Mesendoderm (in vitro differentiated cells): Measurements from ENCODE around the gene ARL4D.
"Not testable (repeated sequence)": the region's sequence is repeated elsewhere in the genome, so short reads cannot be mapped to it uniquely, and the experiment has no call there.

Source experiments
- DNase-seq: peaks from one replicate; pipeline ENCODE4 v3.0.0; 2013
- H2AK5ac ChIP-seq: 2 replicates; pipeline ENCODE4 v1.6.1; 2013; ENCODE audit warnings: low read length, inconsistent platforms
- H2BK120ac ChIP-seq: 2 replicates; pipeline ENCODE4 v1.6.1; 2013; ENCODE audit warnings: low read depth, mild to moderate bottlenecking, low read length, moderate library complexity, mixed read lengths
- H2BK15ac ChIP-seq: replicated peaks from 2 replicates; pipeline ENCODE4 v1.6.1; 2013; ENCODE audit warnings: low read depth, mild to moderate bottlenecking, moderate library complexity
- H2BK5ac ChIP-seq: 2 replicates; pipeline ENCODE4 v1.6.1; 2013; ENCODE audit warnings: low read length, inconsistent platforms
- H3K18ac ChIP-seq: 2 replicates; pipeline ENCODE4 v1.6.1; 2013; ENCODE audit warnings: mild to moderate bottlenecking, low read length, mixed read lengths
- H3K23ac ChIP-seq: one replicate; pipeline ENCODE4 v1.6.1; 2013; ENCODE audit warnings: low read length
- H3K27ac ChIP-seq: 2 replicates; pipeline ENCODE4 v1.5.1; 2013; ENCODE audit warnings: low read depth, mild to moderate bottlenecking, inconsistent platforms, low read length, moderate library complexity
- H3K27me3 ChIP-seq: 2 replicates; pipeline ENCODE4 v1.6.1; 2013; ENCODE audit warnings: low read length, control low read depth, mild to moderate bottlenecking, inconsistent platforms; ENCODE audit not compliant: insufficient read depth, poor library complexity
- H3K36me3 ChIP-seq: 2 replicates; pipeline ENCODE4 v1.6.1; 2013; ENCODE audit warnings: low read length, inconsistent platforms; ENCODE audit not compliant: control insufficient read depth, insufficient read depth
- H3K4ac ChIP-seq: one replicate; pipeline ENCODE4 v1.6.1; 2013; ENCODE audit warnings: low read depth, mild to moderate bottlenecking, low read length, moderate library complexity
- H3K4me1 ChIP-seq: 2 replicates; pipeline ENCODE4 v1.6.1; 2013; ENCODE audit warnings: low read depth, low read length, inconsistent platforms; ENCODE audit not compliant: control insufficient read depth
- H3K4me2 ChIP-seq: 2 replicates; pipeline ENCODE4 v1.6.1; 2013; ENCODE audit warnings: low read length
- H3K4me3 ChIP-seq: 2 replicates; pipeline ENCODE4 v1.5.1; 2013; ENCODE audit warnings: mild to moderate bottlenecking, low read length
- H3K56ac ChIP-seq: one replicate; pipeline ENCODE4 v1.6.1; 2013; ENCODE audit warnings: low read length
- H3K79me1 ChIP-seq: 2 replicates; pipeline ENCODE4 v1.6.1; 2013; ENCODE audit warnings: low read length, inconsistent platforms
- H3K79me2 ChIP-seq: 2 replicates; pipeline ENCODE4 v1.6.1; 2013; ENCODE audit warnings: mild to moderate bottlenecking, low read length; ENCODE audit not compliant: control insufficient read depth, insufficient read depth
- H3K9ac ChIP-seq: 2 replicates; pipeline ENCODE4 v1.6.1; 2013; ENCODE audit warnings: low read length, inconsistent platforms
- H4K5ac ChIP-seq: one replicate; pipeline ENCODE4 v1.6.1; 2013; ENCODE audit warnings: low read length
- H4K8ac ChIP-seq: one replicate; pipeline ENCODE4 v1.6.1; 2013; ENCODE audit warnings: low read depth, mild to moderate bottlenecking, control low read depth, low read length, moderate library complexity
- WGBS: extraction: QIAGEN DNeasy Blood & Tissue Kit; methylation state at CpG from one replicate; pipeline ENCODE4 v1.1.7; 2013; ENCODE audit warnings: low lambda C conversion rate, missing lambda C conversion rate; ENCODE audit not compliant: insufficient coverage; ENCODE audit errors: extremely low coverage; 5-methylcytosine and 5-hydroxymethylcytosine counted together

The ARL4D gene

DNA sequence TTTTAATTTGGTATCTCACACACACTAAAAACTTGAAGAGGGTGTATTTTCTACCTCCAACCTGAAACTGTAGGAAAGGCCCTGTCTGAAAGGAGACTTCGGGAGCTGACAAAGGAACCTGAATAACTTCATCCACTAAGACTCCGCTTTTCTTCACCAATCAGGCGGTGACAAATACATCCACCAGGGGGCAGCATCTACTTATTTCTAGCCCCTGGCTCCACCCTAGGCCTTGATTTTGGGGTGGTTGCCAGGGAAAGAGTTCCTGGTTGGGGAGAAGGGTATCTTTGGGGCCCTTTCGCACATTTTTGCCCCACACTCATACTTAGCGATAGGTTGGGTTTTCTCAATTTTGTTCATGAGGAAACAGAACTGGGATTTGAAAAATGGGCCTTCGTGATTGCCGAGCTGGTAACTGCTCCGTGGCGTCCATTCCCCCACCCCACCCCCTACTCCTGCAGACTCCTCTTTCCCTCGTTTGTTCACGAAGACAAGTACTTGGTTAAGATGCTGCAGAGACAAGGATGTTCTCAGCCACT lies 4.8 kb upstream of the ARL4D start:
- no peak overlapping the region for H2AK5ac ChIP-seq
- no peak overlapping the region for H3K27ac ChIP-seq
- DNase-seq: peak; percentile 89
- no peak overlapping the region for H4K5ac ChIP-seq
- no peak overlapping the region for H4K8ac ChIP-seq
- H3K9ac ChIP-seq: peak overlapping the region; percentile 55
- H3K4me3 ChIP-seq: no peak overlapping the region
- H3K79me2 ChIP-seq: no peaks in the 10 kb centered on the region
- H3K4me1 ChIP-seq: peaks cover 6% of the 10 kb centered on the region
- H2BK120ac ChIP-seq: peak overlapping the region; percentile 16
- no peaks in the 10 kb centered on the region for H3K36me3 ChIP-seq
- H2BK15ac ChIP-seq: peak overlapping the region; percentile 9
- no peak overlapping the region for H3K18ac ChIP-seq
- no CpG with 5 or more reads among the region's 11 CpGs for WGBS
- H3K23ac ChIP-seq: no peak overlapping the region
- peak overlapping the region; percentile 86 for H2BK5ac ChIP-seq
- H3K4me2 ChIP-seq: no peak overlapping the region
- peak overlapping the region; percentile 77 for H3K56ac ChIP-seq
- no peaks in the 10 kb centered on the region for H3K27me3 ChIP-seq
- no peaks in the 10 kb centered on the region for H3K79me1 ChIP-seq
- H3K4ac ChIP-seq: peak overlapping the region; percentile 56

DNA sequence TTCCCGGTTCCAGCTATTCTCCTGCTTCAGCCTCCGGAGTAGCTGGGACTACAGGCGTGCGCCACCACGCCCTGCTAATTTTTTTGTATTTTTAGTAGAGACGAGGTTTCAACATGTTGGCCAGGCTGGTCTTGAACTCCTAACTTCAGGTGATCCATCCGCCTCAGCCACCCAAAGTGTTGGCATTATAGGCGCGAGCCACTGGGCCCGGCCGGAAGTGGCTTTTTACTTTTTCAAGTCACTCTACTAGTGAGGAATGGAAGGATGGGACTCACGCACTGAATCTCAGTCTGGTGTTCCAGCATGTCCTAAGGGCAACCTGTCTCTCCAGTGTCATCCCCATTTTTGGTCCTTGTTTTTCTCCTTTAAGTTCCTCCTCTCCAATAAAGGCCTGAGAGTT lies 4.1 kb upstream of the ARL4D start:
- not testable (repeated sequence) for H3K27ac ChIP-seq, H3K9ac ChIP-seq, H3K36me3 ChIP-seq, H3K4me3 ChIP-seq, H3K79me1 ChIP-seq, H2AK5ac ChIP-seq, H3K79me2 ChIP-seq, H2BK15ac ChIP-seq, H3K4me1 ChIP-seq, H3K23ac ChIP-seq, H4K5ac ChIP-seq, H3K27me3 ChIP-seq, DNase-seq, H3K18ac ChIP-seq, H4K8ac ChIP-seq, H3K4me2 ChIP-seq
- Histone ChIP-seq H2BK5ac (peak overlapping the region; percentile 8), H3K4ac (peak overlapping the region; percentile 56), H2BK120ac (peak overlapping the region; percentile 16), H3K56ac (peak overlapping the region; percentile 6)
- WGBS: no CpG with 5 or more reads among the region's 12 CpGs

DNA sequence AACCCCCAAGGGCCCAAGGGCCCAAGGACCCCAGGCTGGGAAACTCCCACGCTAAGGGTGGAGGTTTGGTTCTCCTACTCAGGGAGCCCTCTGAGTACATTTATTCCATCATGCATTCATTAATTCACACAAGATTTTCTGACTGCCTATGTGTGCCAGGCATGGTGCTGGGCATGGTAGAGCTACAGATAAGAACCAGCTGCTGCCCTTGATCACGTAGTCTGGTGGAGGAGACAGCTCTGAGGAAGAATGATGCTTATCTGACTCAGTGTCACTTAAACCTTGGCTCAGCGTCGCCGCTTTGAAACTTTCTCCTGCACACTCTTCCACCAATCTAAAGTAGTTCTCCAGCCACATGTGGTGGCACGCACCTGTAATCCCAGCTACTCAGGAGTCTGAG lies 3.6 kb upstream of the ARL4D start:
- DNase-seq: no peak
- no peaks in the 10 kb centered on the region for H3K27me3 ChIP-seq
- no peak overlapping the region for H3K4me2 ChIP-seq
- H3K9ac ChIP-seq: no peak overlapping the region
- no peak overlapping the region for H3K18ac ChIP-seq
- H3K56ac ChIP-seq: peak overlapping the region; percentile 6
- no peak overlapping the region for H2AK5ac ChIP-seq
- H3K4me3 ChIP-seq: no peak overlapping the region
- no peak overlapping the region for H4K5ac ChIP-seq
- H3K4ac ChIP-seq: peak overlapping the region; percentile 74
- no peak overlapping the region for H4K8ac ChIP-seq
- peaks cover 8% of the 10 kb centered on the region for H3K4me1 ChIP-seq
- H3K27ac ChIP-seq: no peak overlapping the region
- peak overlapping the region; percentile 8 for H2BK5ac ChIP-seq
- no CpG with 5 or more reads among the region's 6 CpGs for WGBS
- H3K79me1 ChIP-seq: peaks cover 6% of the 10 kb centered on the region
- peak overlapping the region; percentile 24 for H3K23ac ChIP-seq
- peaks cover 4% of the 10 kb centered on the region for H3K36me3 ChIP-seq
- H2BK120ac ChIP-seq: no peak overlapping the region
- H3K79me2 ChIP-seq: peaks cover 11% of the 10 kb centered on the region
- no peak overlapping the region for H2BK15ac ChIP-seq

- H3K9ac ChIP-seq: peak overlapping the region; percentile 20
- H2BK15ac ChIP-seq: no peak overlapping the region
- H3K4ac ChIP-seq: no peak overlapping the region
- WGBS: no CpG with 5 or more reads among the region's 5 CpGs
- H3K56ac ChIP-seq: peak overlapping the region; percentile 74
- peak overlapping the region; percentile 6 for H2AK5ac ChIP-seq
- no peak for DNase-seq
- peak overlapping the region; percentile 75 for H2BK120ac ChIP-seq
- peaks cover 10% of the 10 kb centered on the region for H3K79me1 ChIP-seq
- H4K5ac ChIP-seq: peak overlapping the region; percentile 85
- H4K8ac ChIP-seq: no peak overlapping the region
- H3K4me2 ChIP-seq: no peak overlapping the region
- H3K18ac ChIP-seq: peak overlapping the region; percentile 8
- H3K79me2 ChIP-seq: peaks cover 25% of the 10 kb centered on the region
- H3K4me3 ChIP-seq: no peak overlapping the region
- H3K23ac ChIP-seq: no peak overlapping the region
- H3K27me3 ChIP-seq: no peaks in the 10 kb centered on the region
- peak overlapping the region; percentile 82 for H3K27ac ChIP-seq
- peaks cover 5% of the 10 kb centered on the region for H3K36me3 ChIP-seq
- peaks cover 10% of the 10 kb centered on the region for H3K4me1 ChIP-seq
- peak overlapping the region; percentile 92 for H2BK5ac ChIP-seq
Observed at GRCh38 chr17:43396491-43397060, 2.2 kb upstream of the ARL4D start.

DNA sequence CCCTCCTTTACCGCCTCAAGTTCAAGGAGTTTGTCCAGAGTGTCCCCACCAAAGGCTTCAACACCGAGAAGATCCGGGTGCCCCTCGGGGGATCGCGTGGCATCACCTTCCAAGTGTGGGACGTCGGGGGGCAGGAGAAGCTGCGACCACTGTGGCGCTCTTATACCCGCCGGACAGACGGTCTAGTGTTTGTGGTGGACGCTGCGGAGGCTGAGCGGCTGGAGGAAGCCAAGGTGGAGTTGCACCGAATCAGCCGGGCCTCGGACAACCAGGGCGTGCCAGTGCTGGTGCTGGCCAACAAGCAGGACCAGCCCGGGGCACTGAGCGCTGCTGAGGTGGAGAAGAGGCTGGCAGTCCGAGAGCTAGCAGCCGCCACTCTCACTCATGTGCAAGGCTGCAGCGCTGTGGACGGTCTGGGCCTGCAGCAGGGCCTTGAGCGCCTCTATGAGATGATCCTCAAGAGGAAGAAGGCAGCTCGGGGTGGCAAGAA lies 1.1 kb downstream of the ARL4D start:
- Histone ChIP-seq H3K4me2 (peak overlapping the region; percentile 74), H4K5ac (no peak overlapping the region), H3K27ac (no peak overlapping the region), H3K36me3 (peaks cover 5% of the 10 kb centered on the region), H3K4me3 (peak overlapping the region; percentile 89), H4K8ac (no peak overlapping the region), H3K18ac (no peak overlapping the region), H3K4ac (no peak overlapping the region), H2BK5ac (peak overlapping the region; percentile 43), H2BK120ac (no peak overlapping the region), H2BK15ac (no peak overlapping the region), H3K27me3 (no peaks in the 10 kb centered on the region), H3K23ac (peak overlapping the region; percentile 85), H2AK5ac (no peak overlapping the region), H3K9ac (peak overlapping the region; percentile 91), H3K4me1 (peaks cover 15% of the 10 kb centered on the region), H3K56ac (peak overlapping the region; percentile 94), H3K79me2 (peaks cover 31% of the 10 kb centered on the region), H3K79me1 (peaks cover 13% of the 10 kb centered on the region)
- no CpG with 5 or more reads among the region's 28 CpGs for WGBS
- DNase-seq: no peak
